Ecto neural progenitor cell (in vitro differentiated cells): Measurements from ENCODE around the gene METTL1.

ENCODE experiments used
- DNase-seq: peaks from one replicate; pipeline ENCODE4 v3.0.0-alpha.2; 2018; ENCODE audit warnings: low spot score

The METTL1 gene

GRCh38 chr12:57753756-57754337, 18.1 kb downstream of the METTL1 start:
- no peak for DNase-seq

GRCh38 chr12:57752668-57753000, 19.3 kb downstream of the METTL1 start:
- no peak for DNase-seq

- peak; percentile 100 for DNase-seq
Observed at GRCh38 chr12:57751788-57752667, 19.9 kb downstream of the METTL1 start, which contains the start of gene CDK4. TSS of gene CDK4 (minus strand) at chr12:57752310. CDS start at chr12:57751717, 593 bp downstream.

GRCh38 chr12:57751432-57751787, 20.5 kb downstream of the METTL1 start:
- no peak for DNase-seq

GRCh38 chr12:57750561-57751431, 21.1 kb downstream of the METTL1 start:
- DNase-seq = no peak

- no peak for DNase-seq
Observed at GRCh38 chr12:57749061-57749460, 22.8 kb downstream of the METTL1 start.

GRCh38 chr12:57746025-57746424, 25.9 kb downstream of the METTL1 start:
- no peak for DNase-seq

- no peak for DNase-seq
Observed at GRCh38 chr12:57745485-57745881, 26.4 kb downstream of the METTL1 start.

- DNase-seq = peak; percentile 98
Observed at GRCh38 chr12:57744777-57745484, 27.0 kb downstream of the METTL1 start, which contains the start of gene TSPAN31. TSS of gene TSPAN31 (plus strand) at chr12:57745039. CDS start at chr12:57745155, 116 bp downstream.

GRCh38 chr12:57744194-57744776, 27.6 kb downstream of the METTL1 start:
- no peak for DNase-seq

GRCh38 chr12:57743769-57744168, 28.1 kb downstream of the METTL1 start:
- DNase-seq = no peak

GRCh38 chr12:57741844-57742738, 29.8 kb downstream of the METTL1 start:
- DNase-seq = no peak

GRCh38 chr12:57741413-57741789, 30.5 kb downstream of the METTL1 start:
- DNase-seq = no peak

GRCh38 chr12:57740656-57741412, 31.1 kb downstream of the METTL1 start:
- DNase-seq = no peak

GRCh38 chr12:57739914-57740538, 31.9 kb downstream of the METTL1 start:
- no peak for DNase-seq

GRCh38 chr12:57739387-57739786, 32.5 kb downstream of the METTL1 start:
- no peak for DNase-seq

GRCh38 chr12:57738661-57739237, 33.2 kb downstream of the METTL1 start, which contains the start of gene AGAP2:
TSS of gene AGAP2 (minus strand) at chr12:57738742. CDS start at chr12:57738246, 496 bp downstream.
- DNase-seq = peak; percentile 77
